B cell (primary cell): ENCODE measurements around the gene FNDC3A. TPM values are rescaled to one million over a fixed set of nuclear protein-coding genes. Genes with fewer than 3 reads are reported as not detected.

ENCODE experiments used
- ATAC-seq: fragments of 200-7000 bp; cut with Tn5 transposase; one replicate; pipeline ENCODE4 v1.10.0; 2021; ENCODE audit warnings: low read depth, mild to moderate bottlenecking, moderate number of reproducible peaks, moderate library complexity
- CTCF ChIA-PET: fragments of 350-600 bp; sonication (Branson Sonifier 250); formaldehyde crosslinking; loops from one replicate; lab custom pipeline; 2021; ENCODE audit warnings: antibody characterized with exemption, inconsistent platforms; lab: Charles Lee
- POLR2A ChIA-PET: fragments of 350-600 bp; sonication (Branson Sonifier 250); formaldehyde crosslinking; loops from one replicate; lab custom pipeline; 2021; ENCODE audit warnings: antibody characterized with exemption; lab: Charles Lee
- DNase-seq: peaks from one replicate; pipeline ENCODE4 v3.0.0; 2013
- H2AFZ ChIP-seq: 2 replicates; pipeline ENCODE4 v1.6.1; 2012; ENCODE audit warnings: mild to moderate bottlenecking, low read depth, low read length; ENCODE audit not compliant: insufficient read depth, poor library complexity, severe bottlenecking
- H3K27ac ChIP-seq, 2 donors: 1 replicate in 1 of 2; 2 replicates in 1 of 2; pipeline ENCODE4 v1.5.1; 2012 to 2013; ENCODE audit warnings: low read length in 2 of 2, mild to moderate bottlenecking in 2 of 2, moderate library complexity in 1 of 2
- H3K27me3 ChIP-seq, 4 experiments: fragments of 200-600 bp in 1 of 4; sonication (generic) in 1 of 4; replicated peaks in 1 of 4; 1 replicate in 2 of 4; 2 replicates in 2 of 4; pipeline versions ENCODE4 v1.6.1 to v1.7.0; 2013 to 2016; ENCODE audit warnings: low read length in 3 of 4, mild to moderate bottlenecking in 2 of 4, mixed read lengths in 1 of 4, moderate library complexity in 1 of 4; ENCODE audit not compliant: insufficient read depth in 4 of 4, control insufficient read depth in 3 of 4; ENCODE audit errors: control extremely low read depth in 1 of 4
- H3K36me3 ChIP-seq, 2 experiments: replicated peaks in 1 of 2; 1 replicate in 1 of 2; 2 replicates in 1 of 2; pipeline versions ENCODE4 v1.6.1 to v1.7.1; 2013; ENCODE audit warnings: low read length in 1 of 2; ENCODE audit not compliant: insufficient read depth in 2 of 2, control insufficient read depth in 1 of 2; ENCODE audit errors: control extremely low read depth in 1 of 2, extremely low read depth in 1 of 2
- H3K4me1 ChIP-seq, 2 donors: fragments of 200-600 bp in 1 of 2; sonication (generic) in 1 of 2; 1 replicate in 1 of 2; 2 replicates in 1 of 2; pipeline versions ENCODE4 v1.5.1 to v1.6.1; 2013 to 2017; ENCODE audit warnings: low read length in 2 of 2; ENCODE audit not compliant: control insufficient read depth in 2 of 2, insufficient read depth in 2 of 2
- H3K4me2 ChIP-seq: replicated peaks from 2 replicates; pipeline ENCODE3; 2012; ENCODE audit warnings: mild to moderate bottlenecking, low read depth, low read length; ENCODE audit not compliant: poor library complexity, severe bottlenecking
- H3K4me3 ChIP-seq, 5 experiments: fragments of 200-600 bp in 1 of 5; sonication (generic) in 1 of 5; 1 replicate in 3 of 5; 2 replicates in 2 of 5; pipeline versions ENCODE4 v1.5.1 to v1.7.0; 2011 to 2016; ENCODE audit warnings: low read length in 4 of 5, mild to moderate bottlenecking in 4 of 5, low read depth in 2 of 5, control low read depth in 1 of 5, moderate library complexity in 1 of 5; ENCODE audit not compliant: insufficient read depth in 1 of 5; ENCODE audit errors: control extremely low read depth in 1 of 5, extremely low read depth in 1 of 5
- H3K79me2 ChIP-seq: fragments of 200-600 bp; sonication (generic); one replicate; pipeline ENCODE4 v1.6.0; 2016; ENCODE audit warnings: low read length; ENCODE audit not compliant: control insufficient read depth, insufficient read depth
- H3K9ac ChIP-seq: fragments of 200-600 bp; sonication (generic); 2 replicates; pipeline ENCODE4 v1.6.1; 2017; ENCODE audit warnings: mild to moderate bottlenecking, low read length, moderate library complexity
- H3K9me3 ChIP-seq, 3 donors: one replicate each; pipeline versions ENCODE4 v1.6.1 to v1.7.1; 2013; ENCODE audit warnings: low read length in 2 of 3; ENCODE audit not compliant: control insufficient read depth in 2 of 3, insufficient read depth in 1 of 3; ENCODE audit errors: control extremely low read depth in 1 of 3
- H4K20me1 ChIP-seq: 2 replicates; pipeline ENCODE4 v1.6.0; 2012; ENCODE audit warnings: mild to moderate bottlenecking, low read length; ENCODE audit not compliant: insufficient read depth, control insufficient read depth, poor library complexity, severe bottlenecking
- H3K27ac Mint-ChIP-seq: one replicate; pipeline ENCODE4 v1.8.0; 2021; ENCODE audit warnings: mixed read lengths
- H3K27me3 Mint-ChIP-seq: one replicate; pipeline ENCODE4 v1.8.0; 2021; ENCODE audit warnings: mixed read lengths
- H3K4me1 Mint-ChIP-seq: one replicate; pipeline ENCODE4 v1.8.0; 2021; ENCODE audit warnings: mixed read lengths
- H3K4me3 Mint-ChIP-seq: one replicate; pipeline ENCODE4 v1.8.0; 2021; ENCODE audit warnings: mixed read lengths
- H3K9me3 Mint-ChIP-seq: one replicate; pipeline ENCODE4 v1.8.0; 2022; ENCODE audit warnings: mixed read lengths; ENCODE audit not compliant: insufficient read depth
- CTCF ChIP-seq: fragments of 200-600 bp; IDR thresholded peaks from one replicate; pipeline ENCODE4 v1.8.0; 2022; ENCODE audit warnings: antibody characterized with exemption, mild to moderate bottlenecking
- EZH2 ChIP-seq: IDR thresholded peaks from 2 replicates; pipeline ENCODE4 v1.6.1; 2012; ENCODE audit warnings: borderline replicate concordance, low read depth, mild to moderate bottlenecking, moderate library complexity, low read length; ENCODE audit not compliant: insufficient read depth, poor library complexity, severe bottlenecking
- WGBS: methylation state at CpG from one replicate; pipeline ENCODE4 v1.1.5; 2013; ENCODE audit warnings: missing lambda C conversion rate; ENCODE audit not compliant: insufficient coverage; 5-methylcytosine and 5-hydroxymethylcytosine counted together
- intact Hi-C: fragments of 100-400 bp; cut with micrococcal nuclease; formaldehyde crosslinking; loops from one replicate; pipeline ENCODE4 v1.10.0; 2022
- polyA plus RNA-seq: library from polyadenylated mRNA; depleted of rRNA; stranded (reverse); fragments of >200 nt; gene quantifications from 2 replicates; pipeline ENCODE4 v1.2.3, GENCODE V29; 2012
- total RNA-seq, 2 donors: library from RNA; stranded (reverse); fragments of 120-200 nt in 1 of 2; gene quantifications; 1 replicate in 1 of 2; 2 replicates in 1 of 2; pipeline versions ENCODE4 v1.2.3 to v1.2.4, GENCODE V29; 2013 to 2022

FNDC3A gene
- total and polyA plus RNA-seq, 2 donors (not counting 1 experiment from before 2014, with no cell fraction given), result 13.5 to 37.1 TPM

GRCh38 chr13:48945626-48946025 lies 30.1 kb upstream of the FNDC3A start:
- TF ChIP-seq CTCF (no peak), EZH2 (no peak)
- CTCF ChIA-PET, result no interaction called here
- no peaks in the 10 kb centered on the region for H4K20me1 ChIP-seq
- no peaks in the 10 kb centered on the region for H3K4me1 ChIP-seq
- DNase-seq (no peak), ATAC-seq (no peak)
- H3K36me3 ChIP-seq, result no peaks in the 10 kb centered on the region
- no peak overlapping the region for H3K27ac Mint-ChIP-seq
- POLR2A ChIA-PET, result no interaction called here
- no peak overlapping the region for H3K4me3 Mint-ChIP-seq
- no peaks in the 10 kb centered on the region for H3K9me3 ChIP-seq
- H3K79me2 ChIP-seq, result no peaks in the 10 kb centered on the region
- no peak overlapping the region for H3K4me2 ChIP-seq
- intact Hi-C loops, result no loop called here
- H3K27ac ChIP-seq, result no peak overlapping the region
- no peak overlapping the region for H2AFZ ChIP-seq
- H3K27me3 ChIP-seq, result peaks cover 0 to under 1% (median 0%) of the 10 kb centered on the region in 4 experiments
- H3K4me1 Mint-ChIP-seq, result no peaks in the 10 kb centered on the region
- WGBS, result no CpG with 5 or more reads among the region's 1 CpG
- H3K4me3 ChIP-seq, result no peak overlapping the region
- peaks cover 24% of the 10 kb centered on the region for H3K27me3 Mint-ChIP-seq
- H3K9me3 Mint-ChIP-seq, result no peaks in the 10 kb centered on the region
- H3K9ac ChIP-seq, result no peak overlapping the region

- TF ChIP-seq EZH2, result no peak
- TF ChIP-seq CTCF, result no peak
- no peak overlapping the region for H3K27ac Mint-ChIP-seq
- intact Hi-C loops, result no loop called here
- no peak overlapping the region for H3K4me3 Mint-ChIP-seq
- no peak for DNase-seq
- H3K4me1 Mint-ChIP-seq, result no peaks in the 10 kb centered on the region
- Histone ChIP-seq H3K4me2 (no peak overlapping the region), H3K4me3 (no peak overlapping the region), H3K36me3 (no peaks in the 10 kb centered on the region), H3K27ac (no peak overlapping the region), H3K9me3 (no peaks in the 10 kb centered on the region), H2AFZ (no peak overlapping the region), H4K20me1 (no peaks in the 10 kb centered on the region), H3K9ac (no peak overlapping the region), H3K4me1 (no peaks in the 10 kb centered on the region), H3K27me3 (no peaks in the 10 kb centered on the region), H3K79me2 (no peaks in the 10 kb centered on the region)
- no peak for ATAC-seq
- ChIA-PET CTCF (no interaction called here), POLR2A (no interaction called here)
- peaks cover 22% of the 10 kb centered on the region for H3K27me3 Mint-ChIP-seq
- 93% methylated on average over 2 of the region's 2 CpGs for WGBS
- no peaks in the 10 kb centered on the region for H3K9me3 Mint-ChIP-seq
These were observed 29.5 kb upstream of the FNDC3A start for GRCh38 chr13:48946163-48946562.
